Caco-2 (cell line): Measurements from ENCODE around the gene DOCK4. TPM values are rescaled to one million over a fixed set of nuclear protein-coding genes. Genes with fewer than 3 reads are reported as not detected.

Experiments
- BruUV-seq: library from RNA; stranded (reverse); fragments of 400-500 nt; replicated peaks from 2 replicates; lab custom pipeline; 2021; lab: Mats Ljungman, UMichigan
- CTCF ChIA-PET: fragments of 300-600 bp; sonication (Branson Sonifier 250); formaldehyde crosslinking; loops from one replicate; lab custom pipeline; 2022; ENCODE audit warnings: antibody characterized with exemption; lab: Charles Lee
- POLR2A ChIA-PET: fragments of 300-600 bp; sonication (Branson Sonifier 250); formaldehyde crosslinking; loops from one replicate; lab custom pipeline; 2022; ENCODE audit warnings: antibody characterized with exemption; lab: Charles Lee
- DNase-seq, 2 experiments: peaks; one replicate each; pipeline versions ENCODE4 v3.0.0 to v3.0.0-alpha.2; 2020 to 2022
- H3K27me3 ChIP-seq: replicated peaks from 2 replicates; pipeline ENCODE4 v1.6.0; 2011; ENCODE audit warnings: low read length; ENCODE audit not compliant: control insufficient read depth, insufficient read depth
- H3K36me3 ChIP-seq: 2 replicates; pipeline ENCODE4 v1.5.1; 2011; ENCODE audit warnings: low read length; ENCODE audit not compliant: control insufficient read depth, insufficient read depth
- H3K4me1 ChIP-seq: fragments of 250-450 bp; sonication (Bioruptor Pico); 2 replicates; pipeline ENCODE4 v1.5.1; 2020; ENCODE audit warnings: mild to moderate bottlenecking
- H3K4me3 ChIP-seq: 2 replicates; pipeline ENCODE4 v1.5.1; 2011; ENCODE audit warnings: low read depth, mild to moderate bottlenecking, control low read depth, low read length
- H3K9me3 ChIP-seq: fragments of 250-450 bp; sonication (Bioruptor Pico); 2 replicates; pipeline ENCODE4 v1.5.1; 2020; ENCODE audit warnings: mild to moderate bottlenecking, moderate library complexity
- H3K27ac Mint-ChIP-seq: one replicate; pipeline ENCODE4 v1.8.0; 2022; ENCODE audit warnings: mixed read lengths; ENCODE audit not compliant: unreplicated experiment
- H3K27me3 Mint-ChIP-seq: one replicate; pipeline ENCODE4 v1.8.0; 2022; ENCODE audit warnings: mixed read lengths; ENCODE audit not compliant: insufficient read depth, unreplicated experiment
- H3K36me3 Mint-ChIP-seq: one replicate; pipeline ENCODE4 v1.8.0; 2022; ENCODE audit warnings: mild to moderate bottlenecking, mixed read lengths; ENCODE audit not compliant: insufficient read depth, unreplicated experiment
- H3K4me1 Mint-ChIP-seq: one replicate; pipeline ENCODE4 v1.8.0; 2022; ENCODE audit warnings: low read depth, mixed read lengths; ENCODE audit not compliant: unreplicated experiment
- H3K4me3 Mint-ChIP-seq: one replicate; pipeline ENCODE4 v1.8.0; 2022; ENCODE audit warnings: mild to moderate bottlenecking, moderate library complexity, mixed read lengths; ENCODE audit not compliant: unreplicated experiment
- H3K9me3 Mint-ChIP-seq: one replicate; pipeline ENCODE4 v1.8.0; 2022; ENCODE audit warnings: mixed read lengths; ENCODE audit not compliant: unreplicated experiment
- CTCF ChIP-seq, 2 experiments: fragments of 200-600 bp in 1 of 2; IDR thresholded peaks; 1 replicate in 1 of 2; 2 replicates in 1 of 2; pipeline versions ENCODE4 v1.5.1 to v1.8.0; 2011 to 2022; ENCODE audit warnings: antibody characterized with exemption in 1 of 2, control low read depth in 1 of 2, inconsistent platforms in 1 of 2, low read depth in 1 of 2, low read length in 1 of 2, mild to moderate bottlenecking in 1 of 2, moderate library complexity in 1 of 2; ENCODE audit not compliant: insufficient read depth in 1 of 2, severe bottlenecking in 1 of 2, unreplicated experiment in 1 of 2
- intact Hi-C: fragments of 100-400 bp; cut with micrococcal nuclease; formaldehyde crosslinking; loops from one replicate; pipeline ENCODE4 v1.10.0; 2022; ENCODE audit not compliant: unreplicated experiment
- total RNA-seq: library from RNA; stranded (reverse); gene quantifications from 2 replicates; pipeline ENCODE4 v1.2.3, GENCODE V29; 2022

Gene DOCK4
- total RNA-seq, 1 experiment from 2014 or later, result 2.0 TPM

- Histone ChIP-seq H3K4me1 (peaks cover 10% of the 10 kb centered on the region), H3K36me3 (no peaks in the 10 kb centered on the region; the same call in 1 of the 2 replicates), H3K9me3 (no peaks in the 10 kb centered on the region), H3K27me3 (no peaks in the 10 kb centered on the region), H3K4me3 (no peak overlapping the region)
- intact Hi-C loops, result no loop called here
- Mint-ChIP-seq H3K4me1 (peaks cover 21% of the 10 kb centered on the region), H3K4me3 (no peak overlapping the region), H3K27ac (no peak overlapping the region), H3K27me3 (no peaks in the 10 kb centered on the region), H3K9me3 (no peaks in the 10 kb centered on the region), H3K36me3 (no peaks in the 10 kb centered on the region)
- ChIA-PET POLR2A (no interaction called here), CTCF (no interaction called here)
- BruUV-seq, result no TSS peak
- DNase-seq, result no peak
- no peak for TF ChIP-seq CTCF (IDR thresholded peaks at IDR 0.05; ENCODE audit: insufficient read depth in 1 of 2, low read depth in 1 of 2, low read length in 1 of 2, severe bottlenecking in 1 of 2, unreplicated experiment in 1 of 2)
Measured at GRCh38 chr7:112014347-112014746, 191.9 kb downstream of the DOCK4 start.

- no peak for TF ChIP-seq CTCF (IDR thresholded peaks at IDR 0.05; ENCODE audit: insufficient read depth in 1 of 2, low read depth in 1 of 2, low read length in 1 of 2, severe bottlenecking in 1 of 2, unreplicated experiment in 1 of 2)
- no peaks in the 10 kb centered on the region for H3K9me3 Mint-ChIP-seq
- Histone ChIP-seq H3K9me3 (no peaks in the 10 kb centered on the region), H3K4me1 (peaks cover 10% of the 10 kb centered on the region), H3K27me3 (no peaks in the 10 kb centered on the region), H3K36me3 (no peaks in the 10 kb centered on the region; the same call in 1 of the 2 replicates), H3K4me3 (no peak overlapping the region)
- no TSS peak for BruUV-seq
- peaks cover 21% of the 10 kb centered on the region for H3K4me1 Mint-ChIP-seq
- ChIA-PET POLR2A (no interaction called here), CTCF (no interaction called here)
- H3K27ac Mint-ChIP-seq, result peak overlapping the region; percentile 11
- H3K27me3 Mint-ChIP-seq, result no peaks in the 10 kb centered on the region
- intact Hi-C loops, result no loop called here
- no peaks in the 10 kb centered on the region for H3K36me3 Mint-ChIP-seq
- H3K4me3 Mint-ChIP-seq, result no peak overlapping the region
- DNase-seq, result peak in 1 of 2 experiments; percentile 4
Measured at GRCh38 chr7:112013274-112013673, 192.9 kb downstream of the DOCK4 start.

- DNase-seq, result no peak
- TF ChIP-seq CTCF (IDR thresholded peaks at IDR 0.05; ENCODE audit: insufficient read depth in 1 of 2, low read depth in 1 of 2, low read length in 1 of 2, severe bottlenecking in 1 of 2, unreplicated experiment in 1 of 2), result no peak
- CTCF ChIA-PET, result interaction anchor here (0.5 to 0.8 kb wide), 2 partner anchors 9 to 135 kb away, joined by 3 read pairs; no protein-coding TSS in a partner anchor
- Histone ChIP-seq H3K36me3 (no peaks in the 10 kb centered on the region; the same call in 1 of the 2 replicates), H3K27me3 (no peaks in the 10 kb centered on the region), H3K4me3 (no peak overlapping the region), H3K4me1 (peaks cover 10% of the 10 kb centered on the region), H3K9me3 (no peaks in the 10 kb centered on the region)
- intact Hi-C loops, result no loop called here
- POLR2A ChIA-PET, result interaction anchor here (0.7 kb wide), 1 partner anchor 119 kb away, joined by 4 read pairs; no protein-coding TSS in a partner anchor
- H3K9me3 Mint-ChIP-seq, result no peaks in the 10 kb centered on the region
- peak overlapping the region; percentile 4 for H3K4me3 Mint-ChIP-seq
- no peak overlapping the region for H3K27ac Mint-ChIP-seq
- peaks cover 21% of the 10 kb centered on the region for H3K4me1 Mint-ChIP-seq
- BruUV-seq, result no TSS peak
- no peaks in the 10 kb centered on the region for H3K36me3 Mint-ChIP-seq
- no peaks in the 10 kb centered on the region for H3K27me3 Mint-ChIP-seq
Measured at GRCh38 chr7:112012242-112012641, 194.0 kb downstream of the DOCK4 start.
